NCI-H2171 treated with DMSO at 0.1 percent for 48 hours (cell line): ENCODE measurements around the gene ZNF710.

Experiments
- DNase-seq: peaks from one replicate; lab custom pipeline; 2025; lab: John Stamatoyannopoulos, UW

ZNF710 gene

DNA sequence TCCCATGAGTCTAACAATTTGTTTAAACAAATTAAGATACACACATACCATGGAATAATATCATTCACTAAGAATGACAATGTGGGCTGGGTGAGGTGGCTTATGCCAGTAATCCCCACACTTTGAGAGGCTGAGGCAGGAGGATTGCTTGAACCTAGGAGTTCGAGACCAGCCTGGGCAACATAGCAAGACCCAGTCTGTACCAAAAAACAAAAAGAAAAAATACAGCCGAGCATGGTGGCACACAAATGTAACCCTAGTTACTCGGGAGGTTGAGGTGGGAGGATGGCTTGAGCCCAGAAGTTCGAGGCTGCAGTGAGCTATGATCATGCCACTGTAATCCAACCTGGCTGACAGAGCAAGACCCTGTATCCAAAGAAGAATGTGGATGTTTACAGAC lies 4.0 kb upstream of the ZNF710 start:
- DNase-seq, result no peak

DNA sequence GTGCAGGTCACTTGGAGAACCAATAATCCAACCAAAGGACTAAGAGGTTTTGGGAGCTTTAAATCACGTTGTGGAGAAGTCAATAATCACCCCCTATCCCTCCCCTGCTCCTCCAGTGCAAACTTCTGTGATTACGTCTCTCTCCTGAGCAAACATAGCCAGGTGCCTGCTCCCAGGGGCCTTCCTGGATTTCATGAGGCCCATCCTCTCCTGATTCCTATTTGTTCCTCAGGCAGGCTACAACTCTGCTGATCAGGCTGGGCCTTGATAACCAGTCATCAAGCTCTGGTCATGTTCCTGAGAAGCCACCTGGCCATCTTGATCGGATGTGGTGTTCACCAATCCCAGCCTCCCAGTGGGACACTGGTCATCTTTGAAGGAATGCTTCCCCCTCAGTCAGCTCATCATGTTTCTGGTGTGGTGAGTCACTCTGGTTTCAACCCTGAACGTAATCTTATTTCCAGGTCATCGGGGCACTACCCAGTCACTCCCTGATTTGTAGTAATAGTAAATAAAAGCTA lies 2.9 kb upstream of the ZNF710 start:
- DNase-seq, result peak; percentile 66

DNA sequence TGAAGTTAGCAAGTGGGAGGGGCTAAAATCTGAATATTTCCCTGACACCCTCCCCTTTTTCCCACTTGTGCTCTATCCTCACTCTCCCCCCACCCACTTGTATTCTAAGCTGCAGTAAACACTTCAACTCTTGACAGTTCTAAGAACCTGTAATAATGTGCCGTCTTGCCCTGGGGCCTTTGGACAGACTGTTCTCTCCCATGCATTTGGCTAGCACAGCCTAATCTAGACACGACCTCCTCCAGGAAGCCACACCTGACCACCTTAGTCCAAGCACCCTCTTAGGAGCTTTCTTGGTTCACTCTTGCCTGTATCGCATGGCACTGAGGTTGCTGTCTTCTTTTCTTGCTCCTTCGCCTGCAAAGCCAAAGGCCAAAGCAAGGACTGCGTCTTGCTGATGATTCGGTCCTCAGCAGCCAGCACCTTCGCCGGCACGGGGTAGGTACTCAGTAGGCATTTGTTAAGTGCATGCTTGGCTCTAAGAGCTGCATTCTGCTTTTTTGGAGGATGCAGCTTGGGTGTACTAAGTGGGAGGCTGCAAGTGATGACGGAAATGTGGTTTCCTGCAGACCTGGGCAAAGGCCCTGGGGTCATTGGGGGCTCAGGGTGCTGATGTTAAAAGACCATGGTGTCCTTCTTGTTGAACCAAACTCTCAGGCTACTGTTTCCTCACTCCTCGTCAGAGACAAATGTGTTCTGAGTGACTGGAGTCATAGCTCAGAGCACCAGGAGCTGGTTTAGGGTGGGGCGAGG lies 2.0 kb upstream of the ZNF710 start:
- DNase-seq, result no peak

DNA sequence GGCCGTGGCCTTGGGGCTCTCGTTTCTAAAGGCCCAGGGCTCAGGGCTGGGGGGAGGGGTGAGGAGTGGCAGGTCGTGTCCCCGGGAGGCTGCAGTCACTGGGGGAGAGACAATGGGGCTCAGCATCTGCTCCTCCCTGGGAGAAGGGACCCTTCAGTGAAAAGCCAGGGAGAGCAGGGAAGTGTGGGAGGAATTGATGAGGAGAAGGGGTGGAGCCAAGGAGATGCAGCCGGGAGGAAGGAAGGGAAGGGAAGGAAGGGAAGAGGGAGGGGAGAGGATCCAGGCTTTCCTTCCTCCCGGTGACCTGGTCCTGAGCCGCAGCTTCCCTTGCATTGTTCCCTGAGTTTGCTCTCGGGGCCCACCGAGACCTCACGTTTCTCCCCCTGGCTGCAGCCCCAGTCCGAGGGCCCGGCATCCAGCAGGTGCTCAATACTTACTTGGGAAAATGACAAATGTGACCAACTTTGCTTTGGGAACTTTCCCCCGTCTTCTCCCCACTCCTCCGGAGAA lies 1.4 kb upstream of the ZNF710 start:
- DNase-seq, result peak; percentile 27

DNA sequence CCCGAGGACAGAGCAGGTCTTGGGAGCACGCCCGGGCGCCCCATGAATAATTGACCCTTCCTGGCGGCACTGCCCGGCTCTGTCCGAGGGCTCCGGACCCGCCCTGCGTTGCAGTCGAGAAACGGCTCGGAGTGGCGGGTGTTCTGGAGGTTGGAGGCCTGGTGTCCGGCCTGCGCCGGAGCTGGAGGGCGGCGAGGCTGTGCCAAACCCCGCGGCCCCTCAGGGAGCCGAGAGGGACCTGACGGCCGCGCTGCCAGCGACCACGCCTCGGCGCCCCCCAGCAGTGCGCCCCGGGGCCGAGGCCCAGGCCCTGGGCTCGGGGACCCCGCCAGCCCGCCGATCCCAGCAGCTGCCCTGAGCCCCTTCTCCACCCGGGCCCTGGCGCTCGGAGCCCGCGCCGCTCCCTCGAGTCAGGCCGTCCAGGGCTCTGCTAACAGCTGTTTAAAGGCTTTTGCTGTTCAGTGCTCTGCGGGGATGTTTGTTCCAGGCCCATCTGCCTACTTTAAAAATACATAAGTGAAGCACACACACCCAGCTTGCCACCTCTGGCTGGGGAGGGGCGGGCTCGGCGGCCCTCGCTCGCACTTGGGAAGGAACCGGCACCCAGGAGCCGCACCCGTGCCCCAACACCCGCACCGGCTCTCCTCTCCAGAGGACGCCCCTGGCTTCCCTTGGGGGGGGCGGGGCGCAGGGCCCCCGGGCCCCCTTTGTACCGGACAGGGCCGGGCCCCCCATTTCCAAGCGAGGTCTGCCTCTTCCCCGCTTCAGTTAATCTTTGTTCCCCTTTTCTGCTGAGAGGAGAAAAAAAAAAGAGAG lies 730 bp upstream of the ZNF710 start:
- DNase-seq, result peak; percentile 75

DNA sequence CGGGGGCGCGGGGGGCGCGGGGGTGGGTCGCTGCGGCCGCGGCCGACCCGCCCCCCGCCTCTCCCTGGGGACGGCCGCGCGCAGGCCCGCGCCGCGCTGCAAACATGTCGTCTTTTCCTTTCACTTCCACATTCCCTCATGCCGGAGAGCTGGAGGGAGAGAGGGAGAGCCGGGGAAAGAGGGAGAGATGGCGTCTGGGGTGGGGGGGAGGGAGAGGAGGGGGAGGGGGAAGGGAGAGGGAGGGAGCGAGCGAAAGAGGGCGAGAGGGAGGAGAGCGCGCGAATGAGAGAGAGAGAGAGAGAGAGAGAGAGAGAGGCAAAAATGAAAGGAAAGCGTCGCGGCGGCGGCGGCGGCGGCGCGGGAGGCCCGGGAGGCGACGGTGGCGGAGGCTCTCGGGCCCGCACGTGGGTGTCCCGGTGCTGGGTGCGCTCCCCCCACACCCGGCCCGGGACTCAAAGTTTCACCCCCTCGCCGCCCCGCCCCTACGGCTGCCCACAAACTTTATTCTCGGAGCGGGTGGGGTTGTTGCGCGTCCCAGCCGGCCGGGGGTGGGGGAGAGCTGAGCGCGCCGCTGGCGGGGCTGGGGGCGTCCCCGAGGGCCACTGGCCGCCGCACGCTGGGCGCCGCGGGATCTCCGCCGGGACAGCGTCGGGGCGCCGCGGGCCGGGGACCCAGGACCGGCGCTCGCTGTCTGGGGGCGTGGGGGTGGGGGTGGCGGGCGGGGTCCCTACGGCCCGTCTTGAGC lies 731 bp downstream of the ZNF710 start:
- DNase-seq, result peak; percentile 58

DNA sequence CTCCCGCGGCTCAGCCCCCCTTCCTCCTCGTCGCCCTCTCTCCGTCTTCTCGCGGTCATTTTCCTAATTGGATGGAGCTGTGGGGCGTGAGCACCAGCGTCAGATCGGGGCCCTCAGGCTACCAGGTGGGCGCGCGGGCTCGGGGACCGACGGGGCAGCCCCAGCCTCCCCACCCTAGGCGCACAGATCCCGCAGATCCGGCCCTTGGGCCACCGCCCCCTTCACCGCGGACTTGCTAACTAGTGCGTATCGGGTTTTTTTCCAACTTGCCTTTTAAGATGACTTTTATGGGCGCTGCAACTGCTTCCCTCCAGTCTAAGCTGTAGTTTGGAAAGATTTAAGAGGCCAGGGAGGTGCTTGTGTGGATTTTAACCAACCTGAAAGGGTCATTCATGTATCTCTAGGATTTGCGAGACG lies 1.3 kb downstream of the ZNF710 start:
- peak; percentile 42 for DNase-seq

DNA sequence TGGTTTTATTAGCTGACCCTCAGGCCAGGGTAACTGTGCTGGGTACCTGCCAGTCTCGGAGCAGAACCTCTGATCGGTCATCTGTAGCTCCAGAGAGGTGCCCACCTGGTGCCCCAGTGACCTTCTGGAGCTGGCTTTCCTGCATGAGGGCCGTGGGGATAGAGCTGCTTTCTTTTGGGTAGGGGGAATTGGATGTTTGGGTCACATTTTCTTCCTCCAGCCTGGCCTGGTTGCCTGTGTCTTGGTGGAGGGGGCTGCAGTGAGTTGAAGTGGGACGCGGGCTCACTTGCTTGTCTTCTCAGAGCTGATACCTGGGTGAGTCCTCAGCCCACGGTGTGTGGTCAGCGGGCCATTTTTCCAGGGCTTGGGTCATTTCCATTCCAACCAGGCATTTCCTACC lies 2.6 kb downstream of the ZNF710 start:
- DNase-seq, result no peak

DNA sequence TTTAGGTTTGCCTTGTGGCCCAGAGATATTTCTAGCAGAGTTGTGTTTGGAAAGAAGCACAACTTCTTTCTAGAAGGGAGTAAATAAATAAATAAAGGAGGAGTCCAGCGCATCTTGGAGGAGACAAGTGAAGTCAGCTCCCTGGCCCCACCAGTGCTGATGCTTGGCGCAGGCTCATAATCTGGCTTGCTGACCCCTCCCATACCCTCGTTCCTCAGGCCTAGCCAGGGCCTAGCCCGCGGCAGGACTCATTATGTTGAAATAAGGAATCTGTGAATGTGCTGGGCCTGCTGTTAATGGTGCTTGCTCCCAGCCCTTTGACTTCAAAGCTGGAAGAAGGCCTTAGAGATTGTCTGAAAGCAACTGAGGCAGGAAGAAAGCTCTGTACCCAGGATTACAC lies 3.1 kb downstream of the ZNF710 start:
- DNase-seq, result no peak

DNA sequence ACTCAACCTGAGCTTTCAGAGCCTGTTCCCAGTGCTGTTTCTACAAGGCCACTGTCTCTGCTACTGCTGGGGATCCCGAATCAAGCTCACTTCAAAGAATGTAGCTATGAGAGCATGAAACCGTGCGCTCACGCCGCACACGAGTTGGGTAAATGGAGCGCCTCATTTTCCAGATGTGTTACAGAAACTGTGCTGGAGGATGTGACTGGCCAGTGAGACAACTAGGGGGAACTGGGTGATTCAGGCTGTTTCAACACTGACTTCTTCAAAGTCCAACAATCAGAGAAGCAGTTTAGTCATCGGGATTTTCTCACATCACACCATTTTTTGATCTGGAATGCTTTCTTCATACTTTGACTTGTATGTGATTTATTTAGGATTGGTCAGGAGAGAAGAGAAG lies 3.5 kb downstream of the ZNF710 start:
- DNase-seq, result no peak

DNA sequence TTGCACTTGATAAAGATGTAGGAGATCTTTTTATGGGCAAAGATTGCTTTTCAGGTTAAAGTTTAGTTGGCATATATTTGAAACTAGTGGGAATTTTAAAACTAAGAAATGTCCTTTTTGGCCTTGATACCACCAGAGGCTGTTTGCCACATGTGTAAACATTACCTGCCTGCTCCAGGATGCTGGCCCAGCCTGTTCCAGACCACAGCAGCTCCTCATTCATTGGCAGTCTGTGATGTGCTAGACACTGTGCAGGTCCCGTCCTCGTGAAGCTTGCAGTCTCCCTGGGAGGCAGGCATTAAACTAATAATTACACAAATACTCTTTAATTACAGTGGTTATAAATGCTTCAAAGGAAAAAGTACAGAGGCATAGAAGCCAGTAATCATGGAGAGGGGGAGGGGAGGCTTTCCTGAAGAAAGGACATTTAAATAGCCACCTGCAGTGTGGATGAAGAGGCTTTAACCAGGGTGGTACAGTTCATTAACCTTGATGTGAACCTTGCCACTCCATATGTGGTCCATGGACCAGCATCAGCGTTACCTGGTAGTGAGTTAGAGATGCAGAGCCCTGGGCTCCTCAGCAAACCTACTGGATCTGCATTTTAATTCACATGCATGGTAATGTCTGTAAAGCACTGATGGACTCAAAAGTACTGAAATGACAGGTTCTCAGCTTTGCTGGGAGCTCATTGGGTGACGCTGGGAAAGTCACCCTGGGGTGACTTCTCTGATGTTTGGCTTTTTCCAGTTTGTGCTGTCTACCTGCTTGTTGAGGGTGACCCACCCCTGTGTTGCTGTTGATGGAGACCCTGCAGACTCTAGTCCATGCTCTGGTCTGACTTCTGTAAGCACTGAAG lies 5.3 kb downstream of the ZNF710 start:
- DNase-seq, result no peak

DNA sequence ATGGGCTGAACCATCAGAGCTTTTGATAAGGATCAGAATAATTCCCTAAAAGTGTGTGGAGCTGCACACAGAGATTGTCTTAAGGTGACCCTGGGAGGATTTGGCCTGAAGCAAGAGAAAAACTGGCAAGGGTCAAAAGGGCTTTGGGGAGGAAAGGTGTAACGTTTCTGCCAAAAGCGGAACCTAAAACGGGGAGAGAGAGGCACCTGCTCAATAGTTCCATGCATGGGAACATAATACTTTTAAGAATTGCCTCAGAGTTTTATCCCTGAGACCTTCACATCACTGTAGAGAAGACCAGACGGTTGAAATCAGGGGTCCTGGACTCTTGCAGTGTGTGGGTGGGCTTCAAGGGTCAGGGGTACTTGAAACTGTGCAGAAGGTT lies 5.9 kb downstream of the ZNF710 start:
- no peak for DNase-seq

DNA sequence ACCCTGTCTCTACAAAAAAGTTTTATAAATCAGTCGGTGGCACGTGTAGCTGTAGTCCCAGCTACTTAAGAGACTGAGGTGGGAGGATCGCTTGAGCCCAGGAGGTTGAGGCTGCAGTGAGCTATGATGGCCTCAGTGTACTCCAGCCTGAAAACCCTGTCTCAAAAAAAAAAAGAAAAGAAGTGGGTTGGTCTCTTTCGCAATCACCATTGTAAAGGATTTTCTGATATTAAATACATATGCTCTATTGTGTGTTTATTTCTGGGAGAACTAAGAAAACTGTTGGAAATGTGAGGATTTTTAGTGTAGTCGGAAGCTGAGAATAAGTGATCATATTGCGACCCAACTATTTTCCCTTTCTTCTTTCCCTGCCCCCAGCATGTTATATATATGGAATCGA lies 7.5 kb downstream of the ZNF710 start:
- DNase-seq, result no peak

DNA sequence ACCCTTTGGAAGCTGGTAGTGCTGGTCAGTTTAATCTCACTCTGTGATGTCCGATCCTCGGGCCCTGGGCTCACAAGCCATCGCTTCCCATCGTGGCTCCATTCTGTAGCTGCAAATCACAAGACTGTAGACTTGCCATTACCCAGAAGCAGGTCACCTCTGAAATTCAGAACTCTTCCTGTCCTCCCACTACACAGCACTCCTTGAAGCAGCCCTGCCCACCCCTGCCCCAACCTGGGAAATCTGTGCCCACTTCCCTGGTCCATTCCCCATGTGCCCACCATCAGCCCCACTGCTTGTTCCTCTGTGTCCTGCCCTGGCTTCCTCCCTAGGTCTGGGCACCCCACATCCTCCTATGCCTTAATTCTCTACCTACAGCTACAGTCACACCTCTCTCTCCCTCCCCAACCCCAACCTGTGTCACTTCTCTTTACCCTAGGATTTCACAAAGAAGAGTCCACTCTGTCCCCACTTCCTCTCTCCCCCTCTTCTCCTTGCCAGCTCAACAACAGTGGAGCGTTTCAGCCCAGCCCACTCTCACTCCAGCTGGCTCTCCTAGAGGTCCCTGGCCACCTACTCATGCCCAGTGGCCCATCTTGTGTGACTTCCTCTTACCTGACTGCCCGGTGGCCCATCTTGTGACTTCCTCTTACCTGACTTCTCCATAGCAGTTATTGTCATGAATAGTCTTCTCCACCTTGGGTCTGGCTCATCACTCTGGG lies 8.3 kb downstream of the ZNF710 start:
- DNase-seq, result no peak

DNA sequence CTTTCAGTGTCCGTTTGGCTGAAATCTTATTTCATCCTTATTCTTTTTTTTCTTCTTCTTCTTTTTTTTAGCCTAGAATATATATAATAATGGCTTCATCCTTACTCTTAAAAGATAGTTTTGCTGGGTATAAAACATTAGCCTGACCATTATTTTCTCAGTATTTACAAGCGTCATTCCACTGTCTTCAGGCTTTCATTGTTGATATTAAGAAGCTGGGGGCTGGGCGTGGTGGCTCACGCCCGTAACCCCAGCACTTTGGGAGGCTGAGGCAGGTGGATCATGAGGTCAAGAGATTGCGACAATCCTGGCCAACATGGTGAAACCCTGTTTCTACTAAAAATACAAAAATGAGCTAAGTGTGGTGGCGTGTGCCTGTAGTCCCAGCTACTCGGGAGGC lies 10.6 kb downstream of the ZNF710 start:
- DNase-seq, result no peak

DNA sequence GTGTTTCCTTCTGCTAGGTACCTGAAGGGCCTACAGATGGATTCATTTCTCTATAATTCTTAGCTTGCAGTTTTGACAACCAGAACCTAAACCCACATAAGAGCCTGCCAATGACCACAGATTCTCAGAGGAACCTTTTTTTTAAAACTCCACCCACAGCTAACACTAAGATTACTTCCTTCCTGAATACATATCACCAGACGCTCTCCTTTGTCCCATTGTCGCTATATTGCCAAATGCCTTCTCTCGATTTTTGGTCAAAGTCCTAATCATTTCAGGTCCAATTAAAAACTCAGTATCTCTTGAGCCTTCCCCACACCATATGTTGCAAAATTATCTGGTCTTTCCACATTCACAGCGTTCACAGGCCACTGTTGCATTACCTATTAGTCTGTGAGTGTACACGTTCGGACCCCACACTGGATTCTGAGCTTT lies 12.4 kb downstream of the ZNF710 start:
- no peak for DNase-seq

DNA sequence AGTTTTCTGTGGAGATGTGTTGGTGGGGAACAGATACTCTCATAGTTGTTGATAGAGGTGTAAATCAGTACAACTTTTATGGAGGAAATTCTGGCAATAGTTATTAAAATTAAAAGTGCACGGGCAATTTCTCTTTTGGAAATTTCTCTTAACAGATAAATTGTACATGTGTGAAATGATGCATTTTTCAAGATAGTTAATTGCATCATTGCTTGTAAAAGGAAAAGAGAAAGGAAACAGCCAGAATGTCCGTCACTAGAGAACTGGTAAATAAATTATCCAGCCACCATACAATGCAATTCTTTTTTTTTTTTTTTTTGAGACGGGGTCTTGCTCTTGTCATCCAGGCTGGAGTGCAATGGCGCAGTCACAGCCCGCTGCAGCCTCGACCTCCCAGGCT lies 14.2 kb downstream of the ZNF710 start:
- DNase-seq, result no peak

DNA sequence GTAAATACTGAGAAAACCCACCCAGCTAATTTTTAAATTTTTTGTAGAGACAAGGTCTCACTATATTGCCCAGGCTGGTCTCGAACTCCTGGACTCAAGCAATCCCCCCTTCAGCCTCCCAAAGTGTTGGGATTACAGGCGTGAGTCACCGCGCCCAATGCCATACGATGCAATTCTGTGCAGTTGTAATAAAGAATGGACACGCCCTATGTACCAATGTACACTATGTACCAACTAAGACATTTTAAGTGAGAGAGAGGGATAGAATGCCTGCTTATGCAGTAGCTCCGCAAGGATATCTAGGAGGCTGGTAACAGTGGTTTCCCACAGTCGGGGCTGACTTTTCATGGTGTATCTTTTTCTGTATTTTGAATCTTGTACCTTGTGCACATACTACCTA lies 14.6 kb downstream of the ZNF710 start:
- no peak for DNase-seq

DNA sequence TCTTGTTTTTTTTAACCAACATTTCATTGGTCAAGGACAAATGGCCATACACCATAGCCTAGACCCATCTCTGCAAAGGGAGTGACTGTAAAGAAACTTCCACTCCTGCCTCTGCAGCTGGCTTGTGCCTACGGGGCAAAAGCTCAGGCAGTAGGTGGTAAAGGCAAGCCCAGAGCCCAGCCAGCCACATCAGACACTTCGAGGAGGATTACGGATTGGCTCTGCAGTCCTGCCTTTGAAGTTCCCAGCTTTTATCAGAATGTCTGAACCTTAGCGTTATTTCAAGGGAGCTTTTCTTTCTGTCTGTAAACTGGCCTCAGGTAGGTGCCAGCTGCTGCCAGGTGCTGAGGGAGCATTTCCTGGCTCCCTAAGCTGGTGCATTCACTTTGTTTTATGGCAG lies 15.6 kb downstream of the ZNF710 start:
- DNase-seq, result no peak

DNA sequence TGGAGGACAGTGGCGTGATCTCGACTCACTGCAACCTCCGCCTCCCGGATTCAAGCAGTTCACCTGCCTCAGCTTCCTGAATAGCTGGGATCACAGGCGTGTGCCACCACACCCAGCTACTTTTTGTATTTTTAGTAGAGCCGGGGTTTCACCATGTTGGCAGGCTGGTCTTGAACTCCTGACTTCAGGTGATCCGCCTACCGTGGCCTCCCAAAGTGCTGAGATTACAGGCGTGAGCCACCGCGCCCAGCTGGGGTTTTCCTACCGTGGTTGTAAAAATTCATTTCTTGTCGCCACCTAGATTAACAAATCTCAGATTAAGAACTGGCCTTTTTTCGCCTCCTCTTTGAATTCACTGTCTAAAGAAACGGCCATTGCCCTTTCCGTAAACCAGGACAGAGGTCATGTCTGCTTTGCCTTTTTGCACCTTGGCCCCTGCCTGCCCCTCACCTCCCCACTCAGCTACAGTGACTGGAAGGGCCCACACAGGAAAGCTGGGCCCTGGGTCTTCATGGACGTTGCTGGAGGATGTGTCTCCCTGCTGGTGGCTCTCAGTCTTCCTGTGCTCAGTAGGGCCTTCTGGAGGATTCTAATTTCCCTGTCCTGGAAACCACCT lies 17.2 kb downstream of the ZNF710 start:
- no peak for DNase-seq
